HG02678 (cell line): Measurements from ENCODE around the gene FRMD3.

Experiments used
- ATAC-seq: cut with Tn5 transposase; IDR thresholded peaks from one replicate; pipeline ENCODE4 v1.9.1; 2021; ENCODE audit warnings: mild to moderate bottlenecking, moderate library complexity; ENCODE audit not compliant: unreplicated experiment

FRMD3 gene

GRCh38 chr9:83475741-83476140, 62.5 kb downstream of the FRMD3 start:
- no peak for ATAC-seq

DNA sequence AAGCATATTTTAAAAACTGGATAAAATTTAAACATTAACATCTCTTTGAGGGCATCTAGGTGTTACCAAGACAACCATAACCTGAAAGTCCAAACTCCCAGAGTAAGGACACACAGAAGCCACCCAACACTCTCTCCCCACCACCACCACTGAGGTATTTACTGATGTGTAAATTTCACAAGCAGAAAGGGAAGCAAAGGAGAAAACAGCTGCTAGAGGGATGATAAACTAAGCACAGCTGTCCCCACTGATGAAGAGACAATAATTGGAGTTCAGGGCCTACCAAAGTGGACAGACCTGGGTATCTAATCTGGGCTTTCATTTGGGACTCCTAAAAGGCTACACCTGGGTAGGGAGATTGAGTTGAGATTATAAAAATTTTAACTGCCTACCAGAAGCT, 63.6 kb downstream of the FRMD3 start:
- ATAC-seq, result no peak

- ATAC-seq, result peak; percentile 97
Observed at GRCh38 chr9:83473488-83473971, 64.7 kb downstream of the FRMD3 start.

- ATAC-seq, result no peak
Observed at GRCh38 chr9:83472764-83473163, 65.4 kb downstream of the FRMD3 start.

- no peak for ATAC-seq
Observed at GRCh38 chr9:83472221-83472665, 66.0 kb downstream of the FRMD3 start.

DNA sequence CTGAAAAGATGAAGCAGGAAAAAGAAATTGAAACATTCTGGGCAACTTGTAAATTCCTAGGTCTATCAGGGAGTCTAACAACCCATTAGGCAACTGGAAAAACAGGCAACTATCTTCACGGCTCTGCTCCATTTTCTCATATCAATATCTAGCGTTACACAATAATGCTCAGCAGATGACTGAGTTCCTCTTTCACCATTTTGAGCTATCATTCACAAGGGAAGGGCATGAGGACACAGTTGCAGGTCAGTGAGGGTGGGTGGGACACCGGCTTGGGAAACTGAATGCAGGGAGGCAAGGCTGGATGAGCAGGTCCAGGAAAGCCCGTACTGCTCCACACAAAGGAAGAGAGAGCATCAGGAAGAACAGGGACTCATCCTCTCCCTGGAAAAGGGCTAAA, 67.0 kb downstream of the FRMD3 start:
- ATAC-seq, result no peak

DNA sequence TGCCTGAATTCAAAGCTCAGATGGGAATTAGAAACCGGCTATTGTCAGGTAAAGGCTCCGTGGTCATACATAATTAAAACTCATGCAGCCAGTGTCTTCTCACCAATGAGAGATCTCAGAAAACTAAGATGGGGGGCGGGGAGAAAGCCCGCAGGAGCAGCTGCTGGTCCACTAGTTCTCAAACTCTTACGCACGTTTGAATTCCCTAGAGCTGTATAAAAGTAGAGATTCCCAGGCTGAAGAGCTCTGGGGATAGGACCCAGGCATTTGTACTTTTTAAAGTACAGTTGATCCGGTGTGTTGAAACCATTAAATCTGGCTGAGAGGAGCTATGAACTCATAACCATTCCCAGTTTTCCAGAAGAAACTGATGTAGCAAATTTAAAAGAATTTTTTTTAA, 68.5 kb downstream of the FRMD3 start:
- no peak for ATAC-seq

DNA sequence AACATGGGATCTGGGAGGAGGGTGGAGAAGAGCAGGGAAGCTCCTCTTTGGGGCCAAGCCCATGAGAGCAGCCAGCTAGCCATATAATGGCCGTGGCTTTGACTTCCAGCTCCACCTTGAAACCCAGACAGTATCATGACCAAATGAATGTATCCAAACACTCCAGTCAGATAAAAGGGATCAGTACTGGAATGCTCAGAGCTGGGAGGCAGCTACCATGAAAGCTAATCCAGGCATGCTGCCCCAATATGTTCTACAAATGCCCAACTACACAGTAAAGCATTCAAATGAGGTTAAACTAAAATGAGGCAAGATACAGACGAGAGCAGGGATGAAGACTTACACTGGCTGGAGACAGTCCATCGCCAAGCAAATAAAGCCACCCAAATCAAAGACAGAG, 69.4 kb downstream of the FRMD3 start:
- ATAC-seq, result no peak

- no peak for ATAC-seq
Observed at GRCh38 chr9:83466877-83467276, 71.3 kb downstream of the FRMD3 start.

GRCh38 chr9:83466351-83466750, 71.8 kb downstream of the FRMD3 start:
- ATAC-seq, result no peak

DNA sequence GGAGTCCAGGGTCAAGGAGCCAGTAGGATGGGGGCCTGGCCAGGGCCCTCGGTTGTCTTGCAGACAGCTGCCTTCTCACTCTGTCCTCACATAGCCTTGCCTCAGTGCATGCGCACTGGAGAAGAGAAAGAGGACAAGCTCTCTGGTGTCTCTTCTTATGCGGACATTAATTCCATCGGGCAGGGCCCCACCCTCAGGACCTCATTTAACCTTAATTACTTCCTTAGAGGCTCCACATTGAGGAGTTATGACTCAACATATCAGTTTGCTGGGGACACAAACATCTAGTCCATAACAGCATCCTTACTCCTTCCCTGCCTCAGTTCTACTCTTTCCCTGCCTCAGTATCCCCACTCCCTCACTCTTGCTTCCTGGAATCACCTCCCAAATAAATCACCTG, 78.4 kb downstream of the FRMD3 start:
- ATAC-seq, result no peak

DNA sequence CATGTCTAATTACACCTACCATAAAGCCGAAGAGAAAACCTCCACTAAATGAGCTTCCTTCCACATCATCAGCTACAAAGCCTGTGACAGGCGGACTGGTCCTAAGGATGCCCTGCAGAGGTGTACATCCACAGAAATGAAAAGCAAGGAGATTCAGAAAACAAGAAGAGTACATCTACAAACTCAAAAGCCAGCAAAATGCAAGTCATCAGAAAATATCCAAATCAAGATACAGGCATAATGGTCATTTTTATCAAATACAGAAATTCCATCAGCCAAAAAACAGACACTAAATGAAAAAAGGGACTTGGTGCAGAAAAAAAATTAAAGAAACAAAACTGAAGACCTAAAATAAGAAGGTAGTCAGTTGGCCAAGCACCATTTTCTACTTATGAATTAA, 79.7 kb downstream of the FRMD3 start:
- no peak for ATAC-seq

- ATAC-seq, result no peak
Observed at GRCh38 chr9:83457005-83457404, 81.2 kb downstream of the FRMD3 start.

GRCh38 chr9:83456226-83456625, 82.0 kb downstream of the FRMD3 start:
- ATAC-seq, result no peak

GRCh38 chr9:83454076-83454475, 84.1 kb downstream of the FRMD3 start:
- no peak for ATAC-seq

- no peak for ATAC-seq
Observed at GRCh38 chr9:83451308-83451707, 86.9 kb downstream of the FRMD3 start.

GRCh38 chr9:83449983-83450382, 88.2 kb downstream of the FRMD3 start:
- ATAC-seq, result no peak

- ATAC-seq, result no peak
Observed at GRCh38 chr9:83449166-83449565, 89.0 kb downstream of the FRMD3 start.

DNA sequence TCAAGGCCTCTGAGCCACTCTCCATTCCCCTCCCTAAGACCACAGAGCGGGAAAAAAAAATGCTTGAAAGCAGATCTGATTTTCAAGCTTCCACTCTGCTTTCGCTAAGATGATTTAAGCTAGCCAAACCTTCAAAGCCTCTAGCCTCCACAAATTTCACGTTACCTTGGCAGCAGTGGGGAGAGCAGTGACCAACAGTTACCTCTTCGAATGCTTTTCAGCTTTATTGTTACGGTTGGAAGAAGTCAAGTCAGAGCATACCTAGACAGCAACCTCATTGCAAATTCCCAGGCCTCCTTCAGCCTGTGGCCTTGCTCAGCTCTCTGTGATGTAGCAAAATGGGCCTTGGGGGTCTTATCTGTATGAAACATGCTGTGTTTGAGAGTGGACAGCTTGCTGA, 89.6 kb downstream of the FRMD3 start:
- ATAC-seq, result no peak

DNA sequence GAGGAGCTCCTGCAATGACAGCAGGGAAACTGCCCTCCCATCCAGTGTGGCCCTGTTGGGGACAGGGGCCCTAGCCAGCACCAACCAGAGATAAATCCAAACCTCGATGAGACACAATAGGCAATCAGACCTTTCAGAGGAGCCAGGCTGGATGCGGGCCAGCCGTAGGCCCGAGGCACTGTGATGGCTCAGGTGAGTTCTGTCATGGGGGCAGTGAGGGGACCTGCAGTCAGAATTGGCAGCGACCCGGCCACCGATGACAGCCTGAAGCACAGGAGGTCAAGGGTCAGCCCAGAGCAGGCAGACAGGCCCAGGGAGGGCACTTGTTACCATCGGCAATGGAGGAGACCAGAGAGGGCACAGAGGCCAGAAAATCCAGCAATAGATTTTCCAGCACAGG, 90.8 kb downstream of the FRMD3 start:
- no peak for ATAC-seq

- no peak for ATAC-seq
Observed at GRCh38 chr9:83445703-83446265, 92.4 kb downstream of the FRMD3 start.

DNA sequence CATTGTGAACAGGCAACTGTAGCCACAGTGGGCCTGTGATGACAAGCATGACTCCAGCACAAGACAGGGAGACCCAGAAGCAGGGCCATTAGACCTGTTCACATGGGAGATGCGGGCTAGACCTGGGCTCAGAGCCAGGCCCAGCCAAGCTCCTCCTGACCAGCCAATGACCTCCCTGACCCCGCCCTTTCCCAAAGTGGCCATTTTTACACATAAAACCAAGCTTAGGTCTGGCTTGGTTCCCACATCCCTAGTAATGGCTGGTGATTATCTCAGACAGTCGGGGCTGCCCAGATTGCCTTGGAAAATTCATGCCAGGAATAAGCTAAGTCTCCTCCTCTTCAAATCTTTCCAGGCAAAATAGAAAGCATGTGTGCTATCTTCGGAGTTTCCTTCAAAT, 94.1 kb downstream of the FRMD3 start:
- no peak for ATAC-seq

- no peak for ATAC-seq
Observed at GRCh38 chr9:83441390-83441789, 96.8 kb downstream of the FRMD3 start.
